DMS53 treated with DMSO at 0.1 percent for 48 hours (cell line): ENCODE measurements around the gene SCG2.
A peak's percentile ranks its signal among the peaks of the same experiment; 100 is the strongest.
"Not testable (repeated sequence)": the region's sequence is repeated elsewhere in the genome, so short reads cannot be mapped to it uniquely, and the experiment has no call there.

ENCODE experiments used
- DNase-seq: peaks from one replicate; lab custom pipeline; 2025; ENCODE audit not compliant: unreplicated experiment; lab: John Stamatoyannopoulos, UW

SCG2 gene

GRCh38 chr2:223613017-223613950 is 11.1 kb upstream of the SCG2 start:
- DNase-seq = peak; percentile 87

GRCh38 chr2:223612501-223612900 is 10.3 kb upstream of the SCG2 start:
- no peak for DNase-seq

GRCh38 chr2:223611061-223611460 is 8.9 kb upstream of the SCG2 start:
- DNase-seq = no peak

GRCh38 chr2:223607476-223607875 is 5.3 kb upstream of the SCG2 start:
- DNase-seq = no peak

GRCh38 chr2:223606946-223607345 is 4.8 kb upstream of the SCG2 start:
- DNase-seq = no peak

GRCh38 chr2:223604231-223604630 is 2.1 kb upstream of the SCG2 start:
- no peak for DNase-seq

GRCh38 chr2:223602972-223603371 is 811 bp upstream of the SCG2 start:
- no peak for DNase-seq

GRCh38 chr2:223601018-223601417 is 1.1 kb downstream of the SCG2 start:
- DNase-seq = no peak

- DNase-seq = no peak
These were observed 2.4 kb downstream of the SCG2 start for GRCh38 chr2:223599640-223600380.

- no peak for DNase-seq
These were observed 3.0 kb downstream of the SCG2 start for GRCh38 chr2:223598994-223599639.

- no peak for DNase-seq
These were observed 5.1 kb downstream of the SCG2 start for GRCh38 chr2:223597076-223597475.

GRCh38 chr2:223596208-223596607 is 6.0 kb downstream of the SCG2 start:
- DNase-seq = no peak

- DNase-seq = no peak
These were observed 7.3 kb downstream of the SCG2 start for GRCh38 chr2:223594831-223595230.

- no peak for DNase-seq
These were observed 7.9 kb downstream of the SCG2 start for GRCh38 chr2:223594259-223594658.

GRCh38 chr2:223592689-223593088 is 9.5 kb downstream of the SCG2 start:
- not testable (repeated sequence) for DNase-seq

- DNase-seq = no peak
These were observed 10.6 kb downstream of the SCG2 start for GRCh38 chr2:223591596-223591995.

- DNase-seq = peak; percentile 73
These were observed 11.2 kb downstream of the SCG2 start for GRCh38 chr2:223590964-223591363.

GRCh38 chr2:223589901-223590300 is 12.3 kb downstream of the SCG2 start:
- peak; percentile 28 for DNase-seq

GRCh38 chr2:223588251-223588650 is 13.9 kb downstream of the SCG2 start:
- DNase-seq = no peak

- DNase-seq = no peak
These were observed 14.9 kb downstream of the SCG2 start for GRCh38 chr2:223587301-223587700.

- peak; percentile 46 for DNase-seq
These were observed 15.9 kb downstream of the SCG2 start for GRCh38 chr2:223586261-223586660.

- peak; percentile 56 for DNase-seq
These were observed 16.5 kb downstream of the SCG2 start for GRCh38 chr2:223585666-223586065.
